Suppressor macrophage (primary cell): ENCODE results near the gene FOSB.

Source experiments
- DNase-seq, 4 experiments: peaks; one replicate each; pipeline ENCODE4 v3.0.0-alpha.2; 2020 to 2022

Gene FOSB

DNA sequence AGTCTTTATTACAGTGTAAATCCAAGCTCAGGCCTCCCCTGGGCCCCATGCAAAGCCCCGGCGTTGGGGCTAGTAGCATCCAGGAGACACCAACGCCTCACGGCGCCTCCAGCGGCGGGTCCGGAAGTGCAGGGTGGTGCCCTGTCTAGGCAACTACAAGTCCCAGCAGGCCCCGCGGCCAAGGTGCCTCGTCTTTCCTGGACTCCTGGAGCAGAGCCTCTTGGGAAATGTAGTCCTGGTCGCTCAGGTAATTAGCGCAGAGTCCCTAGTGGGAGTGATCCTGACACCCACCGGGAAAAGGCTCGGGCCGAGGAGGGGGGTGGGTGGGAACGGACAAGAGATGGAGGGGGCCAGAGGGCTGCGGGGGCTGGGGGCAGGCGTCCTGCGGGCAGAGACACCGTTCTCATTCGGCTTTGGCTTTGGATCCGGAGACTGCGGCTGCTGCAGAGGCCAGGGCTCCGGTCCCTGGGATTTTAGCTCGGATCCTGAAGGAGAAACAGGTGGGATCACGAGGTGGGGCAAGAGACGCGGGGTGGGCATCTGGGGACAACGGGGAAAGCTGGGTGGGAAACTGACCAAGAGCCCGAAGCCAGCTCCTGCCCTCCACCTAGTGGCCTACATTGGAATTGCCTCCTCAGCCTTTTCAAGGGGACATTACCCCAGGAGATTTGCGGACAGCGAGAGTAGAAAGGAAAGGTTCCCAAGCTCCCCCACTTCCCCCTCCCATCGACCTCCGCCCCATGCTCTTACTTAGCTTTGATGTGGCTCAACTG is 17.7 kb downstream of the FOSB start:
- peak; percentile 97 to 99 (median 98) for DNase-seq

DNA sequence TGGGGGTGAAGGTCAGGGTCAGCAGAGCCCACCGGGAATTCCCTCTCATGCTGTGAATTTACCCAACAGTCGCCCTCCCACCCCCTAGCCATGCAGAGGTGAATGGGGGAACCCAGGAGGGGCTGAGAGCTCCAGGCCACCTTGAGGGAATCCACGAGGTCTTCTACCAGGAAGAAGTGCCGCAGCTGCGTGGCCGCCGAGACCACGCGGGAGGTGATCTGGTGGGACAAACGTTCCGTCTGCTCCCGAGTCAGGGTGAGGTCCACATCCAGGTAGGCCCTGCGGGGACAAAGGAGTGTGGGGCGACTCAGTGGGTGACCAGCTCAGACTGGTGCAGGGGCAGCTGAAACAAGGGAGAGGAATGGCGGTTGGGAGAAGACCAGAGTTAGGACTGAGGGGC is 20.9 kb downstream of the FOSB start:
- no peak for DNase-seq

DNA sequence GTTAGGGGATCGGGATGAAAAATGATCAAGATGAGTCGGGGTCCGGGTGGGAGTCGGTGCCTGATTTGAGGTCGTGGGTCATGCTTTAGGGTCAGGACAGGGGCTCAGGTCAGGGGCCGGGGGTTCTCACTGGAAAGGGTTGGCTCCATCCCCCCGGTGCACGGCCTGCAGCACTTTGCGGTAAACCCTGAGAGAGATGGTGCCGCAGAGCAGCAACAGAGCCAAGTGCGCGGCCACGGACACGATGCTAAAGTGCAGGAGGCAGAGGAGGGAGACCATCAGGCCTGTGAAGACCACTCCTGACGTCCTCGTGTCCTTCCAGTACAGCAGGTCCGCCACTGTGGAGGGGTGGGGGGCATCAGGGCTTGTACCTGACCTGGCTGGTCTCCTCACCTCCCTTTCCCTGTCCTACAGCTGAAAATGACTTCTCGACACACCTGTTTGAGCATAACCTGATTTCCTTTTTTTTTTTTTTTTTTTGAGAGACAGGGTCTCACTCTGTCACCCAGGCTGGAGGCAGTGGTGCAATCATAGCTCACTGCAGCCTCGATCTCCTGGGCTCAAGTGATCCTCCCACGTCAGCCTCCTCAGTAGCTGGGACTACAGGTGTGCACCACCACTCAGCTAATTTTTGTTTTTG is 21.5 kb downstream of the FOSB start:
- DNase-seq = no peak

DNA sequence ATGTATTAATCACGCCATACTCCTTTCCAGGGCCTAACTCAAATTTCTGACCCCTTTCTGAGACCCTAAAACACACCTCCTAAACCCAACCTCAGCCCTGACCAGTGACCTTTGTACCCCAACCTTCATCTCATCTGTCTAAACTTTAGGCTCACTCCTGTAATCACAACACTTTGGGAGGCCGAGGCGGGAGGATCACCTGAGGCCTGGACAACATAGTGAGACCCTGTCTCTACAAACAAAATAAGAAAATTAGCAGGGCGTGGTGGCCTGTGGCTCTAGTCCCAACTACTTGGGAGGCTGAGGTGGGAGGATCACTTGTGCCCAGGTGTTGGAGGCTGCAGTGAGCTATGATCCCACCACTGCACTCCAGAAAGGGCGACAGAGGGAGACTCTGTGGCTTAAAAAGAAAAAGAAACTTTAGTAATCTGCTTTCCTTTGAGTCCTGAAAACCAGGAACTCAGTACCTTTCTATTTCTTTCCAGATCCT is 24.4 kb downstream of the FOSB start:
- no peak for DNase-seq

DNA sequence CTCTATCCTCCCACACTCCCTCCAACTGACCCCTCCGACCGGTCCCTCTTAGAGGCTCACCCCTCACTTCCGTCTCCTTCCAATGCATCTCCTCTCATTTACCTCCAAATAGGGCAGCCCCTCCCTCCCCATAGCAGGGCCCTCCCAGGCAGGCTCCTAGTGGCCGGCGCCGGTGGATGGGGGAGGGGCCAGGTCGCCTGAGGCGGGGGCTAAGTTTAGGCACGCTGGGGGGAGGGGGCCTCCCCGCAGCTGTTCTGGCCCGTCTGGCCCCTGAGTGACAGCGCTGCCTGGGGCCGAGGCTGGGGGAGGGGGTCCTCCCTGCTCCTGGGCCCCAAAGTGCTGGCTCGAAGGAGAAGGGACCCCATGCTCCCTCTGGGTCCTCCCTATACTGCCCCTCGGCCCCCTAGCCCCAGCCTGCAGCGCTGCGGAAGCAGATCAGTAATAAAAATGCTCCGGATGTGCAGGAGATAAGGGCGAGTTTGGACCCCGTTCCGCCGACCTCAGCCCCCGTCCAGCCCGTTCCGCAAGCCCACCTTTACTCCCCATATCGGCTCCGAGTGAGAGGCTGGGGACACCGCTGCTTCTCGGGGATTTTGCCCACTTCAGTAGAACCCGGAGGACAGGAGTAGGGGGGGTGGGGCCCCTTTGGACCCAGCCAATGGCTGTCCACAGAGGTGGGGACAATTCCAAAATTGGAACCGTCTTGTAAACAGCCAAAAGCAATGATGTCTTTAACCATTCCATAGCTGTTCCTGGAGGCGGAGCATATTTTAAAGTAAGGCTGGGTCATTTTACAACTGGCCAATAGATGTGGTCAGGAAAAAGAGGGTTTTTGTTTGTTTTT is 25.1 kb downstream of the FOSB start:
- peak in 1 of 4 experiments; percentile 33 for DNase-seq

DNA sequence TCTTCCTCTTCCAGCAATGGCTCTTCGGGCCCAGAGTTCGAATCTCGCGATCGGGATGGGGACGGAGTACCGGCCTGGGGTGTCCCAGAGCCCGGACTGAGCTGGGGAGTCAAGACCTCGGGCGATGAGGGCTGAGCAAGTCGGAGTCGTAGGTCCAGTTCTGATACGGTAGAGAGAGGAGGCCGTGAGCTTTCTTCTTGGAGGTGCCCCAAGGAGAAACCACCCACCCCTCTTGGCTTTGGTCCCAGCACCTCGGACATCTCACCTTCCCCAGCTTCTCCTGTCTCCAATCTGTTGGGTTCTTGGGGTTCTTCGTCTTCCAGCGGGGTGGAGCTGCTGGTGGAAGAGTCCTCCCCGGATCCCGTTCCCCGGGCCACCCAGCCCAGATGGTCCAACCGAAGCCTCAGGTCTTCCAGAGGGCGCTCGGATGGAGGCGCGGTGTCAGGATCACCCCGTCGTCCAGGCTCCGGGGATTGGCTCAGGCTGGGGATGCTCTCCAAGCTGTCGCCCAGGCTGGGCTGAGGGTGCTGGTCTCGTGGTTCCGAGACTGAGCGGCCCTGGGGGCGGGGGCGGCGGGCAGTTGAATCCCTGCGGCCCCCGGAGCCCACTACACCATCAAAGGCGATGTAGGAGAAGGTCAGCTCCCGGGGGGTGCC is 26.6 kb downstream of the FOSB start:
- no peak for DNase-seq

DNA sequence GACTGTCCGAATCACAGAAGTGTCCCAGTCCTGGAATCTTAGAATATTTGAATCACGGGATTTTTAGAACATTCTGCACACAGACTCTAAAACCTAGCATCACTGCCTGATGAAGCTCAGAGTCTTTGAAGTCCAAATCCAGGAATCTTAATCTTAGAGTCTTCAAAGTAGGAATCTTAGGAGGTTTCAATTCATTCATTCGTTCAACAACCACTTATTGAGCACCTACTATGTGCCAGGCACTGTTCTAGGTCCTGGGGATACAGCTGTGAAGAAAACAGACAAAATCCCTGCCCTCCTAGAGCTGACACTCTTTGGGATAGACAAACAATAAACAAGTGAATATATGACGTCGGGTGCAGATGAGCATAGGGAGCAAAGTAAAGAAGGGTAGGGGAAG is 27.4 kb downstream of the FOSB start:
- no peak for DNase-seq

DNA sequence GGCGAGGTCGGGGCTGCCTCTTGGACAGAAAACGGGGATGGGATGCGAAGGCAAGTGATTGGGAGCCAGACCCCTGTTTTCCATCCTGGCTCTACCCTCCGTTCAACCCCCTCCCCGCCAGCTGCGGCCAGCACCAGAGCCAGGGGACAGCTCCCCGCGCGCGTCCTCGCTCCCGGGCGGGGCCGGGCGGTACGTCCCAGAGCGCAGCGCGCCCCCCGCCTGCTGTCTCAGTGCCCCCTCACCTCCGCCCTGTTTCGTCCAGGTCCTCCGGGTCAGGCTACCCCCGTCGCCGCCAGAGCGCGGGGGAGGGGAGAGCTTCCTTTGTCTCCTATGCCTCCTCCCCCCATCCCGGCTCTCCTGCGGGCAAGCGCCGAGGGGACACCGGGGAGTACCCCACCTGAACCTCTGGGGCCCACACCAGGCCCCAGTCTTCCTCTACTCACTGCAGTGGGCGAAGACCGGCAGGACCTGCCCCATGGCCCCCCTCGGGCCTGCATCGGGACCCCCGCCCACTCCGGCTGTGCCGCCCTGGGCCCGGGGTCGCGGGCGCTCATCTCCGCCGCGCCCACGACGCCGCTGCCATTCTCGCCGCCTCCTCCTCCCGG is 28.7 kb downstream of the FOSB start:
- DNase-seq = peak in 2 of 4 experiments; percentile 58 to 69

DNA sequence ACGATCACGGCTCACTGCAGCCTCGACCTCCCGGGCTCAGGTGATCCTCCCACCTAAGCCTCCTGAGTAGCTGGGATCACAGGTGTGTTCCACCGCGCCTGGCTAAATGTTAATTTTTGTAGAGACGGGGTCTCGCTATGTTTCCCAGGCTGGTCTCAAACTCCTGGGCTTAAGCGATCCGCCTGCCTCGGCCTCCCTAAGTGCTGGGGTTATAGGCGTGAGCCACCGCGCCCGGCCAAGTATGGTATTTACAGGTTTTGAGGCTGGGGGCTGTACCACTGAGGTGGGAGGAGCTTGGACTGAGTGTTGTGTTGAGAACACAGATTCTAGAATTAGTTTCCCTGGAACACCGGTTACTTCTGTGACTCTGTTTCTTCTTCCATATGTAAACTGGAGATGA is 30.0 kb downstream of the FOSB start:
- no peak for DNase-seq

DNA sequence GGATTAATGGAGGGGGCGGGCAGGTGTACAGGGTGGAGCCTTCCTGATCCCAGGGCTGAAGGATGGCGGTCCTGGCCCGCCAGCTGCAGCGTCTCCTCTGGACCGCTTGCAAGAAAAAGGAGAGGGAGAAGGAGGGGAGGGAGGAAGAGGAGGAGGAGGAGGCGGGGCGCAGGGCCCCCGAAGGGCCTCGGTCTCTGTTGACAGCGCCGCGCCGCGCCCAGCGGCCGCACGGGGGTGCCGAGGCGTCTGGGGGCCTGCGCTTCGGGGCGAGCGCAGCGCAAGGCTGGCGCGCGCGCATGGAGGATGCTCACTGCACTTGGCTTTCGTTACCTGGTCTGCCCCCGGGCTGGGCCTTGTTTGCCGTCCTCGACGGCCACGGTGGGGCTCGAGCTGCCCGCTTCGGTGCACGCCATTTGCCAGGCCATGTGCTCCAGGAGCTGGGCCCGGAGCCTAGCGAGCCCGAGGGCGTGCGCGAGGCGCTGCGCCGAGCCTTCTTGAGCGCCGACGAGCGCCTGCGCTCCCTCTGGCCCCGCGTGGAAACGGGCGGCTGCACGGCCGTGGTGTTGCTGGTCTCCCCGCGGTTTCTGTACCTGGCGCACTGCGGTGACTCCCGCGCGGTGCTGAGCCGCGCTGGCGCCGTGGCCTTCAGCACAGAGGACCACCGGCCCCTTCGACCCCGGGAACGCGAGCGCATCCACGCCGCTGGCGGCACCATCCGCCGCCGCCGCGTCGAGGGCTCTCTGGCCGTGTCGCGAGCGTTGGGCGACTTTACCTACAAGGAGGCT is 30.8 kb downstream of the FOSB start, which contains the start of gene PPM1N:
Gene PPM1N (plus strand): TSS at position 33 of the 785 bp plus-strand sequence. CDS start 30 bp downstream, at position 63.
- peak in 2 of 4 experiments; percentile 55 to 61 for DNase-seq

DNA sequence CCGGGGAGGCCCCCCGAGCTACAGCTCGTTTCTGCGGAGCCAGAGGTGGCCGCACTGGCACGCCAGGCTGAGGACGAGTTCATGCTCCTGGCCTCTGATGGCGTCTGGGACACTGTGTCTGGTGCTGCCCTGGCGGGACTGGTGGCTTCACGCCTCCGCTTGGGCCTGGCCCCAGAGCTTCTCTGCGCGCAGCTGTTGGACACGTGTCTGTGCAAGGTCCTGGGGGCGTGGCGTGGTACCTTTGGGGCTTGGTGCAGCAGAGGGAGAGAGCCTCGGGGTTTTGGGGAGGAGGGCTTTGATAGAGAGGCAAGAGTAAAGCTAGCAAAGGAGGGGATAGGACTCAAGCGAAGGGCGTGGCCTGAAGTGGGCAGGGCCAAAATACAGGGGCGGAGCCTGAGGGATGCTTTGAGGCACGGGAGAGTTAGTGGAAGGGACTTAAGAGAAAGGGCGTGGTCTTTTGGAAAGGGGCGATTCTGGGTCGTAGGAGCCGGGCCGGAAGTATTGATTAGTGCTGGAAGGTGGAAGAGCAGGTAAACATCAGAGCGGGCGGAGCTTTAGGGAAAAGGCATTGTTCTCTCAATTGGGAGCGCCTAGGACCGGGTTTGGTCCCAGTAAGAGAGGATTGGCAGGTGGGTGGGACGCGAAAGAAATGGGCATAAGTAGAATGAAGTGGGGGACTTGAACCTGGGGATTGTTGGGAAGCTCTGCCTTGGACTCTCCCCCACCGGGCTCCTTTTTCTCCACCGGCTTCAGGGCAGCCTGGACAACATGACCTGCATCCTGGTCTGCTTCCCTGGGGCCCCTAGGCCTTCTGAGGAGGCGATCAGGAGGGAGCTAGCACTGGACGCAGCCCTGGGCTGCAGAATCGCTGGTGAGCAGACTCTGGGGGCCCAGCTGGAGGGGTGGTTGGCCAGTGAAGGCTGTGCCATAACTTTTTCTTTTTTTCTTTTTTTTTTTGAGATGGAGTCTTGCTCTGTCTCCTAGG is 31.7 kb downstream of the FOSB start:
- DNase-seq = peak in 3 of 4 experiments; percentile 45 to 64 (median 50)

DNA sequence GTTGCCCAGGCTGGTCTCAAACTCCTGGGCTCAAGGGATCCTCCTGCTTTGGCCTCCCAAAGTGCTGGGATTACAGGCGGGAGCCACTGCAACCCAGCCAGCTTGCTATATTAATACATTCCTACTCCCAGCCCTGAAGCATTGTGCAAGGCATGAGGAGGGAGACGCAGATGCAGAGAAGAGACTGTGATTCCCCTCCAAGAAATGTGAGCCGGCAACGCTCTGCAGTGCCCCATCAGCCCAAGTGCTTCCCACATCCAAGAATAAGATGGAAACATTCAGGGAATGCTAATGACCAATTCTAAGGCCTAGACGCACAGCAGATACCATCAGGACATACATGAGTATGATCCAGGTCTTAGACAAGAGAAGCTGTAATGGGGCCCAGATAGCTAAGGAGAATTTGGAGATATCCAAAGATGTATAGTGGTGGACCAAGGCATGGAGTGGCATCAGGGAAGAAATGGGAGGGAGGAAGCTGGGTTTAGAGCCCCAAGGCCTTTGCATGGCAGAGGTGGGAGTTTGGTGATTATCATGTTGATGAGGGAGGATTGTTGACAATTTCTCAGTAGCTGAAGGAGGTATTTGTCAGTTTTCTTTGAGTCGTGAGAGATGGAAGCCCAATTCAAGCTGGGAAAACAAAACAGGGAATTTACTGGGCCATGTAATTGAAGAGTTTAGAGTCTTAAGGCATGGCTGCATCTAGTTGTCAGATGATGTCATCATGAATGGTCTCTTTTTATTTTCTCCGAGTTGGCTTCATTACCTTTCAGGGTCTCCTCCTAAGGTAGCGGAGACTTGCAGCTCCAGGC is 33.3 kb downstream of the FOSB start:
- DNase-seq = no peak

DNA sequence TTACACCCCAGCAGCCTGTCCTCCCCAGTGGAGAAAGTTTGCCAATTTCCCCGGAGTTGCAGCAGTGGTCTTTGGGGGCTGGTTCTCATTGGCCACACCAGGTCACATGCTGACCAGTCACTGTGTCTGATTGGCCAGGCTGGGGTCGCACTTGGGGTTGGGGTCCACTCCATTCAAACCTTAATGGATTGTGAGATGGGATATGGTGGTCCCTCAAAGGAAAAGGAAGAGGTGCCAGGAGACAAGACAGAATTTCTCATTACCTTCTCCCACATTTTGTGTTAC is 33.9 kb downstream of the FOSB start:
- DNase-seq = peak in 1 of 4 experiments; percentile 21

DNA sequence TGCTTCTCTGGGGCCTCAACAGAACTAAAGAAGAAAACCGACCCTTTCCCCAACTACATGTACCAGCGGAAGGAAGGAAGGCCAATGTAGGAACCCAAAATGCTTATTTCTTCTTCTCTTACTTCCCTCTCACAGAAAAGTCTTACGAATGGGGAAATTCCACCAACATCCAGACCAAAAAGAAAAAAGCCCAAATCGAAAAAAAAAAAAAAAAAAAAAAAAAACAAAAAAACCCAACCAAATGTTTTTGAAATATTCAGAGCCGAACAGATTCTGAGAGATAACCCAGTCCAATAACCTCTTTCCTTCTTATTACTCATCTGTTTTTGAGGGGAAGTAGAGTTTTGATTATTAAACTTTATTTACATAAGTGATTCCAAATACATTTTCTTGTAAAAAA is 34.3 kb downstream of the FOSB start:
- DNase-seq = peak; percentile 36 to 83 (median 58)

DNA sequence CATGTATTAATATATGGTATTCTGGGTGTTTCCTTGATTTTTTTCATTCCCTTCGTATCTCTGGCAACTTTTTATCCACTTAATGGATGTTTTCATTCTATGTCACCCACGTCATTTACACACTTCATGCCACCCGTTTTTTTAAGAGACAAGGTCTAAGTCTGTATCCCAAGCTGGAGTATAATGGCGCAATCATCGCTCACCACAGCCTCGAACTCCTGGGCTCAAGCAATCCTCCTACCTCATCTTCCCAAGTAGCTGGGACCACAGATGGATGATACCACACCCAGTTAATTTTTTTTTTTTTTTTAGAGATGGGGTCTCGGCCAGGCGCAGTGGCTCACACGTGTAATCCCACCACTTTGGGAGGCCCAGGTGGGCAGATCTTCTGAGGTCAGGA is 36.1 kb downstream of the FOSB start:
- no peak for DNase-seq

DNA sequence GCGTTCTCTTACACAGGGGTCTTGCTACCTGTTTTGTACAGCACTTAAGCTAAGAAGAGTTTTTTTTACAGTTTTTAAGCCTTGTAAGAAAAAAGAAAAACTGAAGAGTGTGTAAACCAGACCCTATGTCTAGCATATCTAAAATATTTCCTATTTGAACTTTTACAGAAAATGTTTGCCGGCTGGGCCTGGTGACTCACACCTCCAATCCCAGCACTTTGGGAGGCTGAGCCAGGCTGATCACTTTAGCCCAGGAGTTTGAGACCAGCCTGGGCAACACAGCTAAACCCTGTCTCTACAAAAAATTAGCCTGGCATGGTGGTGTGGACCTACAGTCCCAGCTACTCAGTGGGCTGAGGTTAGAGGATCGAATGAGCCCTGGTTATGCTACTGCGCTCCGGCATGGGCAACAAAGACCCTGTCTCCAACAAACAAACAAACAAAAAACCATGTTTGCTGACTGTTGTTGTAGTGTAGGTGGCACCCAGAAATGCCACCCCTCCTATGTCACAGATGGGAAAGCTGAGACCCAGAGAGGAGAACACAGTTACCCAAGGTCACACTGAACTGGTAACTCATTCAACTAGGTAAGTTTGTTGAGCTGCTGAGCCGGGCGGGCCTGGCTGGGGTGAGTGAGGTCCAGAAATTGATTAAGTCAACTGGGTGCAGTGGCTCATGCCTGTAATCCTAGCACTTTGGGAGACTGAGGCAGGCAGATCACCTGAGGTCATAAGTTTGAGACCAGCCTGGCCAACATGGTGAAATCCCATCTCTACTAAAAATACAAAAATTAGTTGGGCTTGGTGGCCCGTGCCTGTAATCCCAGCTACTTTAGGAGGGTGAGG is 37.6 kb downstream of the FOSB start:
- DNase-seq = no peak

DNA sequence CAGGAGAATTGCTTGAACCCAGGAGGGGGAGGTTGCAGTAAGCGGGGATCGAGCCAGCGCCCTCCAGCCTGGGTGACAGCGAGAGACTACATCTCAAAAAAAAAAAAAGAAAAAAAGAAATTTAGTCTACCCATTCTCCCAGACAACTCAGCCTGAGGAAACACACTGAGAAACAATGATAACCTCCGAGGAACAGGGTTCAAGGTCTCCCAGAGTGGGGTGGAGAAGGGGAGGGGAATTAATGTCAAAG is 38.1 kb downstream of the FOSB start:
- no peak for DNase-seq

DNA sequence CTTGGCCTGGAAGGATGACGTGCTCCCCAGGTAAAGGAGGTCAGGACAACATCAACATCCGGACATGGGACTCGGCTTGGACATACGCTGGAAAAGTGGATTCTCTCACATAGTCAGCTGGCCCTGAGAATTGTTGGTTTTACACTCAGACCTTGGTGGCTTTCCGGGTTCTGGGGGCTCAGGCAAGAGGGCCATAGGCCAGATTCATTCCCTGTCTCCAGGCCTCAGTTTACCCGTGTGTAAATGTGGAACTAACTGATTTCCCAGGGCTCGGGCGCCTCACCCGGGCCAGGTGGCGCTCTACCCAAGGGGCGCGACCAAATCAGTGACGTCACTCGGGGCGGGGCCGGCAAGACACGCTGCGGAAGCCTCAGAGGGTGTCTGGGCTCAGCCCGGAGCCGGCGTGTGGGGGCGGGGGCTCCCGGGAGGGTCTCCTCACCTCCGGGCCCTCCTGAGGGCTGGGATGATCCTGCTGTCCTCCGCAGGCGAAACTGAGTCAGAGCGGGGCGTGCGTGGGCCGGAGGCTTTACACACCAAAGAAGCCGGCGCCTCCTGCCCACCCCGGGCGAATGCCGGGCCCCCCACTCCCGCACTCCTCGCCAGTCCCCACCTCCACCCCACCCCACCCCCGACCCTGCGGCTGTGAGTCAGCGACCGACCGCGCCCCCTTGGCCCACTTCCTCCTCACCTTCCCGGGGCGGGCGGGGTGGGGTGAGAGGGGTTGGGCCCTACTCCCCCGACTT is 38.6 kb downstream of the FOSB start:
- peak; percentile 93 to 98 (median 96) for DNase-seq
